Memory B cell (primary cell): ENCODE data around the gene CRLF3.
A peak's percentile ranks its signal among the peaks of the same experiment; 100 is the strongest.
"Not testable (repeated sequence)": the region's sequence is repeated elsewhere in the genome, so short reads cannot be mapped to it uniquely, and the experiment has no call there.

Experiments
- ATAC-seq: fragments of 150-1000 bp; cut with Tn5 transposase; 2 replicates; pipeline ENCODE4 v1.10.0; 2021; ENCODE audit warnings: low read depth, mild to moderate bottlenecking, moderate library complexity
- DNase-seq, 2 donors: peaks; one replicate each; pipeline ENCODE4 v3.0.0; 2022; ENCODE audit warnings: low spot score in 2 of 2
- H3K27ac Mint-ChIP-seq: one replicate; pipeline ENCODE4 v1.8.0; 2022; ENCODE audit warnings: mild to moderate bottlenecking, moderate library complexity, mixed read lengths
- H3K27me3 Mint-ChIP-seq: one replicate; pipeline ENCODE4 v1.8.0; 2022; ENCODE audit warnings: mixed read lengths
- H3K36me3 Mint-ChIP-seq: one replicate; pipeline ENCODE4 v1.8.0; 2022; ENCODE audit warnings: mild to moderate bottlenecking, mixed read lengths
- H3K4me1 Mint-ChIP-seq: one replicate; pipeline ENCODE4 v1.8.0; 2022; ENCODE audit warnings: mixed read lengths
- H3K4me3 Mint-ChIP-seq: one replicate; pipeline ENCODE4 v1.8.0; 2022; ENCODE audit warnings: mild to moderate bottlenecking, moderate library complexity, mixed read lengths
- H3K9me3 Mint-ChIP-seq: one replicate; pipeline ENCODE4 v1.8.0; 2022; ENCODE audit warnings: mixed read lengths

The CRLF3 gene

DNA sequence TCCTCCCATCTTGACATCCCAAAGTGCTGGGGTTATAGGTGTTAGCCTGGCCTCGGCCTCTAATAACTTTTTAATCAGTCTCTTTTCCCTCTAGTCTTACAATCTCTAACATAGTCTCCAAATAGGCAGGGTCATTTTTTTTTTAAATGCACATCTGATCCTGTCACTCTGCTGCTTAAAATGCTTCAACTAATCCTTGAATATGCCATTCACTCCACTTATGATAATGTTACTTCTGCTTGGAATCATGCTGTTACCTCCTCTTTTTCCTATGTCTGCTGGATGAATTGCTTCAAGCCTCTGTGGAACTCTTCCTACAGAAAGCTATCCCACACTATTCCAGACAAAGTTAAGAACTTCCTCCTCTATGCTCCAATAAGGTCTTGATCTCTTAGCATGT, 22.8 kb downstream of the CRLF3 start:
- Mint-ChIP-seq H3K9me3 (no peaks in the 10 kb centered on the region), H3K4me1 (peaks cover 9% of the 10 kb centered on the region), H3K36me3 (peaks cover 37% of the 10 kb centered on the region), H3K27me3 (no peaks in the 10 kb centered on the region), H3K27ac (peak overlapping the region; percentile 85), H3K4me3 (no peak overlapping the region)
- DNase-seq (no peak), ATAC-seq (no peak)

DNA sequence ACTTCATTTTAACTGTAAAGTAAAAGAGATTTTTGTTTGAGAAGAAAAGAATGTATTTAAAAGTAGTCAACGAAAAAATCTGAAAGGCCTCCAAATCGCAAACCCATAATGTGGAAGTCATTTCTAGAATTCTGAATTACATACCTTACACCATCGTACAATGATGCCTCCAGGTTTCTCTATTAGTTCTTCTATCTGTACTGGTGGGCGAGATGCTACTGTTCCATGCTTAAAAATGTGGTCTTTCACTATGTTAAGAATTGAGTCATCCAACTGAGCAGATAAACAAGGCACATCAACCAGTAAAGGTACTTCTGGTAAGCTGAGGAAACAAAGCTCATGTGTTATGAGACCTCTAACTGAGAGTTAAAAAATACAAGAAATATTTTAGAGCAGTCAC, 28.5 kb downstream of the CRLF3 start:
- H3K27me3 Mint-ChIP-seq = no peaks in the 10 kb centered on the region
- H3K27ac Mint-ChIP-seq = no peak overlapping the region
- ATAC-seq = no peak
- H3K4me3 Mint-ChIP-seq = no peak overlapping the region
- H3K4me1 Mint-ChIP-seq = no peaks in the 10 kb centered on the region
- peaks cover 25% of the 10 kb centered on the region for H3K36me3 Mint-ChIP-seq
- no peaks in the 10 kb centered on the region for H3K9me3 Mint-ChIP-seq
- no peak for DNase-seq

DNA sequence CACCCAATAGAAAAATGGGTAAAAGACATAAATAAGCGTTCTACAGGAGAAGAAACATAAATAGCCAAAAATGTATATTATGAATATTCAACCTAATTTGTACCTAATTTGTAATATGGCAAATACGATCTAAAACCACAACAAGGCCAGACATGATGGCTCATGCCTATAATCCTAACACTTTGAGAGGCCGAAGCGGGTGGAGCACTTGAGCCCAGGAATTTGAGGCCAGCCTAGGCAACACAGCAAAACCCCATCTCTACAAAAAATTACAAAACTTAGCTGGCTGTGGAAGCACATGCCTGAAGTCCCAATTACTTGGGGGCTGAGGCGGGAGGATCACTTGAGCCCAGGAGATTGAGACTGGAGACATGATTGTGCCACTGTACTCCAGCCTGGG, 30.1 kb downstream of the CRLF3 start:
- Mint-ChIP-seq H3K27me3 (no peaks in the 10 kb centered on the region), H3K4me3 (no peak overlapping the region), H3K36me3 (peaks cover 18% of the 10 kb centered on the region), H3K9me3 (no peaks in the 10 kb centered on the region), H3K27ac (no peak overlapping the region), H3K4me1 (no peaks in the 10 kb centered on the region)
- DNase-seq (no peak), ATAC-seq (no peak)

DNA sequence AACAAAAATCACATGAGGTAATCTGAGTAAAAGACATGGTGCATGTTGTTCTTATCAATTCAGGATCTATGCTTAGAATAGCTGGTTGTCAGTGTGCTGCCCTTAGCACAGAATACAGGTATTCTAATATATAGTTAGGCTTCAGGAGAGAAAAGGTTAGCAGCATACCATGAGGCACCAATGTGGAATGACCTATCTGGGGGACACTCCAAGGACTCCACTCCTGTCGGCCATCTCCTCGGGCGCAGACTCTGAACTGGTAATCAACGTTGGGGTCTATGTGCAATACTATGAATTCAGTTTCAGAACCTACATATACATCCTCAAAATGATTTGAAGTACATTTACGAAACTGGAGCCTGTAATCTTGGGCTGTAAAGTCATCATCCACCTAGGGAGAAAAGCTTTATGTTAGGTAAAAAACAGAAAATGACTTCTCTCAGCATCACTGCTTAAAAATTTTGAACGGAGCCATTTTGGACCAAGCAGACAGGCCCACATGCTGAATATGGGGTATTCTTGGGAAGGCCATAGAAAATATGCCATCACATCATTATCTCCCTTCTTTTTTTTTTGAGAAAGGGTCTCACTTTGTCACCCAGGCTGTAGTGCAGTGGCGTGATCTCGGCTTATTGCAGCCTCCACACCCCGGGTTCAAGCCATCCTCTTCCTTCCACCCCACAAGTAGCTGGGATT, 31.1 kb downstream of the CRLF3 start:
- H3K27ac Mint-ChIP-seq = no peak overlapping the region
- ATAC-seq (no peak), DNase-seq (no peak)
- H3K4me3 Mint-ChIP-seq = no peak overlapping the region
- H3K36me3 Mint-ChIP-seq = peaks cover 20% of the 10 kb centered on the region
- no peaks in the 10 kb centered on the region for H3K27me3 Mint-ChIP-seq
- no peaks in the 10 kb centered on the region for H3K9me3 Mint-ChIP-seq
- no peaks in the 10 kb centered on the region for H3K4me1 Mint-ChIP-seq

DNA sequence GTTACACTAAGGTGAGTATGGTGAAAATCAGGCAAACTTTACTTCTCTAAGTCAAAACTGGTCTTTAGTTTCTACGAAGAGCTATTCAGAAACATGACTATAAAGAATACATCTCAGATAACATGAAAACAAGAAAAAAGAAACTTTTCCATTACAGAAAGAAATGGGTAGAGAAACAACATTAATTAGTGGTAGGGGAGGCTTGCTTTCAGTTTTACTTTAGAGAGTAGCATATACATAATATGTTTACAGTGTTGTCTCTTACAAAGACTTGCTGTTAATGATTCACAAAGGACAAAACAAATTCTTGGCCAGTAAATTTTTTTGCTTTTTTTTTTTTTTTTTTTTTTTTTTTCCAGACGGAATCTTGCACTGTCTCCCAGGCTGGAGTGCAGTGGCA, 34.2 kb downstream of the CRLF3 start:
- H3K9me3 Mint-ChIP-seq = no peaks in the 10 kb centered on the region
- no peaks in the 10 kb centered on the region for H3K4me1 Mint-ChIP-seq
- H3K27ac Mint-ChIP-seq = peak overlapping the region; percentile 72
- no peak overlapping the region for H3K4me3 Mint-ChIP-seq
- DNase-seq (no peak), ATAC-seq (no peak)
- peaks cover 20% of the 10 kb centered on the region for H3K36me3 Mint-ChIP-seq
- H3K27me3 Mint-ChIP-seq = no peaks in the 10 kb centered on the region

DNA sequence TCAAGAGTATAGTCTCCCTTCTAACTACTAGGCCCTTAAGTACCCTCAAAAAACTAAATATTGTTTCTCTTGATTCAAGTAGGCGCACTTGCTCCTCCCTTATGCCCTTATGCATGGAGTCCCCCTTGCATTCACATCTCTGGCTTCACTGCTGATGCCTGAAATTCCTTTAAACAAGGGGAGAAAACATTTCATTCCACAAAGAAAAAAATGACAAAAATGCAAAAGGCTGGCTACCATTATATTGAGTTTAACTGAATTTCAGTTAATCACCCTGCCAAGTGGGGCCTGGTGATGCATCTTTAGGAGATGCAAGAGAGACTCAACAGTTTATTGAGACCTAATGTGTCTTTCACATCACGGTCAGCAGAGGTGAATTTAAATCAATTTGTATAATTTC, 35.6 kb downstream of the CRLF3 start:
- DNase-seq = no peak
- no peak for ATAC-seq
- Mint-ChIP-seq H3K36me3 (peaks cover 20% of the 10 kb centered on the region), H3K27me3 (no peaks in the 10 kb centered on the region), H3K9me3 (no peaks in the 10 kb centered on the region), H3K27ac (no peak overlapping the region), H3K4me1 (no peaks in the 10 kb centered on the region), H3K4me3 (no peak overlapping the region)

DNA sequence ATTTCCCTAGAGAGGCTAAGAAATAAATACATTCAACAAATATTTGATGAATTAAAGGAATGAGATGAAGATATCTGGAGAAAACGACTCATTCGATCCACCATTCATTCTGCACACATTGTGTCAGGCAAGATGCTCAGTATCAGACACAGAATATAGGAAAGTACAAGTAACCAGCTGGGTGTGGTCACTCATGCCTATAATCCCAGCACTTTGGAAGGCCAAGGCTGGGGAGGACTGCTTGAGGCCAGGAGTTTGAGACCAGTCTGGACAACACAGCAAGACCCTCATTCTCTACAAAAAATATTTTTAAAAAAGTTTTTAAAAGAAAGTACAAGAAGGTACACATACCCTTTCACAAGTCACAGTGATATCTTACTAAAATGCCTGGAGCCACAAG, 42.3 kb downstream of the CRLF3 start:
- Mint-ChIP-seq H3K4me1 (peaks cover 6% of the 10 kb centered on the region), H3K4me3 (no peak overlapping the region), H3K27me3 (no peaks in the 10 kb centered on the region), H3K36me3 (peaks cover 15% of the 10 kb centered on the region), H3K9me3 (no peaks in the 10 kb centered on the region), H3K27ac (no peak overlapping the region)
- DNase-seq (no peak), ATAC-seq (no peak)

DNA sequence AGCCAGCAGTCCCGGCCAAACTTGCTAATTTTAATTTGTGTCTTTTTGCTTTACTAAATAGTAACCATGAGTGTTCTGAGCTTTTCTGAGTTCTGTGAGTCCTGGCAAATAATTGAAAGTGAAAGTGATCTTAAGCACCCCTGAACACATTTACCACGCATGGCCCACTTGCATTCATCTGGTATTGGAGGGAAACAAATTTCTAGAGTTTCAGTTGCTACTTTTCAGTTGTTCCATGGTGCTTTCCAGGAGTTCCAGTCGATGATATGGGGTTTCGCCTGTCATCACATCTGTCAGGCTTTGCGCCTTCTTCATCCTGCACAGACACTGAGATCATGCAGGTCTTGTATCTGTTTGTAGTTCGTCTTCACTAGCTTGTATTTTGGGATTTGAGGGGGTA, 44.1 kb downstream of the CRLF3 start:
- peaks cover 11% of the 10 kb centered on the region for H3K36me3 Mint-ChIP-seq
- H3K27me3 Mint-ChIP-seq = no peaks in the 10 kb centered on the region
- DNase-seq (no peak), ATAC-seq (no peak)
- H3K4me1 Mint-ChIP-seq = peaks cover 6% of the 10 kb centered on the region
- H3K4me3 Mint-ChIP-seq = no peak overlapping the region
- H3K9me3 Mint-ChIP-seq = no peaks in the 10 kb centered on the region
- H3K27ac Mint-ChIP-seq = peak overlapping the region; percentile 84

DNA sequence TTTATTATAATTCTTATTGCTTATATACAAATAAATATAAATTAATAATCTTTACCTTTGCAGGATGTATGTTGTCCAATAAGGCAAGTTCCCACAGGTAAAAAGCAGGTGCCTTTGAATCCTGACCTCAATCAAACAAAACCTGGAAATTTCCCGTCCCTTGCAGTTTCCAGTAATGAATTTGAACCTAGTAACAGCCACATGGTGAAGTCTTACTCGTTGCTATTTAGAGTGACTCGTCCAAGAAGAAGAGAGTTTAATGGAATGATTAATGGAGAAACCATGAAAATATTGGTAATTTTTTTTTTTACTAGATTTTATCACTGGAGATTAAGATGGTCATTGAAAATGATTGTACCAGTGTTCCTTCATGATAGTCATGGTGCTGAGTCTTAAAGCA, 55.7 kb downstream of the CRLF3 start:
- H3K36me3 Mint-ChIP-seq = peaks cover 12% of the 10 kb centered on the region
- H3K27ac Mint-ChIP-seq, DNase-seq: not testable (repeated sequence)

DNA sequence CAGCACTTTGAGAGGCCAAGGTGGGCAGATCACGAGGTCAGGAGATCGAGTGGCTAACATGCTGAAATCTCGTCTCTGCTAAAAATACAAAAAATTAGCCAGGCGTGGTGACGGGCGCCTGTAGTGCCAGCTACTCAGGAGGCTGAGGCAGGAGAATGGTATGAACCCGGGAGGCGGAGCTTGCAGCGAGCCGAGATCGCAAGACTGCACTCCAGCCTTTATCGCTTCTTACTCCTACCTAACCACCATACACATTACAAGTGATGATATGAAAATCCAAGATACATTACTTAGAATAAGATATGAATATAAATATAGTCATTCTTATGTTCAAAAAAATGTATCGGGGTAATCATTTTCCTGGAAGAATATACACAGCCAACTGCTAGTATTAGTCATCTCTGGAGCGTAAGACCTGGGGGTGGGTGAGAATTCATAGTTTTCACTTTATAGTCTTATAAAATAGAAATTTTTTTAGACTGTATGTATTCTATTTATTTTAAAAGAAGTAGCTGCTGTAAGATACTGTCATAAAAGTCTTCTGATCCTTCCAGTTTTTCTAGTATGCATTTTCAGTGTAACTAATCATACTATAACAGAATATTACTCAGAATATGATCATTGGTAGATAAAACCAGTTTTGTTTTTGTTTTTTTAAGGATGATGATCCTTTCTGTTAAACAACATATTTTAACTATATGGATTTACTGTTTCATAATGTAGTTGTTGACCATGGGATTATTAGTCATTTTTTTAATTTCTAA, 56.7 kb downstream of the CRLF3 start:
- H3K36me3 Mint-ChIP-seq = peaks cover 12% of the 10 kb centered on the region
- not testable (repeated sequence) for H3K27ac Mint-ChIP-seq, H3K9me3 Mint-ChIP-seq, DNase-seq, H3K4me1 Mint-ChIP-seq, H3K4me3 Mint-ChIP-seq, ATAC-seq, H3K27me3 Mint-ChIP-seq

More for the DNA sequence above, 55.7 kb downstream of the CRLF3 start:
- not testable (repeated sequence) for H3K4me3 Mint-ChIP-seq, H3K27me3 Mint-ChIP-seq, H3K4me1 Mint-ChIP-seq, ATAC-seq, H3K9me3 Mint-ChIP-seq

DNA sequence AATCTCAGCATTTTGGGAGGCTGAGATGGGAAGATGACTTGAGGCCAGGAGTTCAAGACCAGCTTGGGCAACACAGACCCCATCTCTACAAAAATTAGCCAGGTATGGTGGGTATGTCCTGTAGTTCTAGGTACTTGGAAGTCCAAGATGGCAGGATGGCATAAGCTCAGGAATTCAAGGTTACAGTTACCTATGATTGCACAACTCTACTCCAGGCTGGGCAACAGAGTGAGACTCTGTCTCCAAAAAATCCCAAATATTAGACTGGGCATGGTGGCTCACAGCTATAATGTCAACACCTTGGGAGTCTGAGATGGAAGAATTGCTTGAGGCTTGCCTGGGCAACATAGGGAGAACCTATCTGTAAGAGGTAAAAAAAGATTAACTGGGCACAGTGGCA, 63.4 kb downstream of the CRLF3 start:
- Mint-ChIP-seq H3K9me3 (no peaks in the 10 kb centered on the region), H3K4me1 (no peaks in the 10 kb centered on the region), H3K27me3 (no peaks in the 10 kb centered on the region), H3K36me3 (peaks cover 8% of the 10 kb centered on the region), H3K4me3 (no peak overlapping the region), H3K27ac (no peak overlapping the region)
- ATAC-seq (no peak), DNase-seq (no peak)

DNA sequence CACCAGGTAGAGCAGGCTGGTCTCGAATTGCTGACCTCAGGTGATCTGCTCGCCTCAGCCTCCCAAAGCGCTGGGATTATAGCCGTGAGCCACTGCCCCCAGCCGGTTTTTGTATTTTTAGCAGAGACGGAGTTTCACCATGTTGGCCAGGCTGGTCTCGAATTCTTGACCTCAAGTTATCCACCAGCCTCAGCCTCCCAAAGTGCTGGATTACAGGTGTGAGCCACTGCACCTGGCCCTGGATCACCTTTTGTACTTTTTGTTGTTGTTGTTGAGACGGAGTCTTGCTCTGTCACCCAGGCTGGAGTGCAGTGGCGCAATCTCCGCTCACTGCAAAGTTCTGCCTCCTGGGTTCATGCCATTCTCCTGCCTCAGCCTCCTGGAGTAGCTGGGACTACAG, 71.2 kb downstream of the CRLF3 start:
- peaks cover 11% of the 10 kb centered on the region for H3K36me3 Mint-ChIP-seq
- ATAC-seq, DNase-seq, H3K4me1 Mint-ChIP-seq, H3K9me3 Mint-ChIP-seq, H3K4me3 Mint-ChIP-seq, H3K27me3 Mint-ChIP-seq, H3K27ac Mint-ChIP-seq: not testable (repeated sequence)

DNA sequence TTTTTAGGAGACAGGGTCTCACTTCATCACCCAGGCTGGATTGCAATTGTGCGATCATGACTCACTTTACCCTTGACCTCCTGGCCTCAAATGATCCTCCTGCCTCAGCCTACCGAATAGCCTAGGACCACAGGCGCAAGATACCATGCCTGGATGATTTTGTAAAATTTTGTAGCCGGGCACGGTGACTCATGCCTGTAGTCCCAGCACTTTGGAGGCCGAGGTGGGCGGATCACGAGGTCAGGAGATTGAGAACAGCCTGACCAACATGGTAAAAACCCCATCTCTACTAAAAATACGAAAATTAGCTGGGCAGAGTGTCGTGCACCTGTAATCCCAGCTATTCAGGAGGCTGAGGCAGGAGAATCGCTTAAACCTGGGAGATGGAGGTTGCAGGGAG, 73.5 kb downstream of the CRLF3 start:
- not testable (repeated sequence) for H3K4me3 Mint-ChIP-seq, H3K27ac Mint-ChIP-seq, H3K9me3 Mint-ChIP-seq, DNase-seq, H3K27me3 Mint-ChIP-seq, ATAC-seq, H3K4me1 Mint-ChIP-seq
- H3K36me3 Mint-ChIP-seq = peaks cover 11% of the 10 kb centered on the region

DNA sequence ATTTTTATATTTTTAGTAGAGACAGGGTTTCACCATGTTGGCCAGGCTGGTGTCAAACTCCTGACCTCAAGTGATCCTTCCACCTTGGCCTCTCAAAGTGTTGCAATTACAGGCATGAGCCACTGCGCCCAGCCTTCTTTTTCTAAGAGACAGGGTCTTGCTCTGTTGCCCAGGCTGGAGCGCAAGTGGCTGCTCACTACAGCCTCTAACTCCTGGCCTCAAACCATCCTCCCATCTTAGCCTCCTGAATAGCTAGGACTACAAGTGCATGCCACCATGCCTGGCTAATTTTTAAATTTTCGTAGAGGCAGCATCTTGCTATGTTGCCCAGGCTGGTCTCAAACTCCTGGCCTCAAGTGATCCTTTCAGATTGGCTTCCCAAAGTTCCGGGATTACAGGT, 76.9 kb downstream of the CRLF3 start:
- not testable (repeated sequence) for H3K4me3 Mint-ChIP-seq, H3K27ac Mint-ChIP-seq, DNase-seq, H3K4me1 Mint-ChIP-seq, ATAC-seq, H3K36me3 Mint-ChIP-seq, H3K27me3 Mint-ChIP-seq, H3K9me3 Mint-ChIP-seq

DNA sequence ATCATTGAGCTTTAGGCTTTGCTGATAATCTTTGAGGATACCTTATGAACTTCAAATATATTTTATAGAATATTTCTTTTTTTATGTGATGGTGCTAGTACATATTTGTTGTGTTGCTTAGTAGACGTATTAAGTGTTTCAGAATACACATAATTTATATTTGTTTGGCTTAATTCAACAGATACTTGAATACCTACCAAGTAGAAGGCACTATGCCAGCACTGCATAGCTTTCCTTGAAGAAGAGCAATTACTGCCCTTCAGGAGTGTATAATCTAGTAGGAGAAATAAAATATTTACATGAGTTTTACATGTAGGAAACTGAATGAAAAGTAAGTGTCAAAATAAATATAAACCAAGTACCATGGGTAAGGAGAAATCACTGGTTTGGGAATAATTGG, 81.8 kb downstream of the CRLF3 start:
- not testable (repeated sequence) for H3K27me3 Mint-ChIP-seq, DNase-seq, H3K36me3 Mint-ChIP-seq, H3K4me3 Mint-ChIP-seq, H3K27ac Mint-ChIP-seq, ATAC-seq, H3K4me1 Mint-ChIP-seq, H3K9me3 Mint-ChIP-seq
